SIG-M5 treated with dmso at 0.1 percent for 504 hours (cell line): ENCODE measurements around the gene PPP2R5C.

ENCODE experiments used
- DNase-seq: peaks from one replicate; lab custom pipeline; 2025; ENCODE audit not compliant: unreplicated experiment; lab: John Stamatoyannopoulos, UW

The PPP2R5C gene

DNA sequence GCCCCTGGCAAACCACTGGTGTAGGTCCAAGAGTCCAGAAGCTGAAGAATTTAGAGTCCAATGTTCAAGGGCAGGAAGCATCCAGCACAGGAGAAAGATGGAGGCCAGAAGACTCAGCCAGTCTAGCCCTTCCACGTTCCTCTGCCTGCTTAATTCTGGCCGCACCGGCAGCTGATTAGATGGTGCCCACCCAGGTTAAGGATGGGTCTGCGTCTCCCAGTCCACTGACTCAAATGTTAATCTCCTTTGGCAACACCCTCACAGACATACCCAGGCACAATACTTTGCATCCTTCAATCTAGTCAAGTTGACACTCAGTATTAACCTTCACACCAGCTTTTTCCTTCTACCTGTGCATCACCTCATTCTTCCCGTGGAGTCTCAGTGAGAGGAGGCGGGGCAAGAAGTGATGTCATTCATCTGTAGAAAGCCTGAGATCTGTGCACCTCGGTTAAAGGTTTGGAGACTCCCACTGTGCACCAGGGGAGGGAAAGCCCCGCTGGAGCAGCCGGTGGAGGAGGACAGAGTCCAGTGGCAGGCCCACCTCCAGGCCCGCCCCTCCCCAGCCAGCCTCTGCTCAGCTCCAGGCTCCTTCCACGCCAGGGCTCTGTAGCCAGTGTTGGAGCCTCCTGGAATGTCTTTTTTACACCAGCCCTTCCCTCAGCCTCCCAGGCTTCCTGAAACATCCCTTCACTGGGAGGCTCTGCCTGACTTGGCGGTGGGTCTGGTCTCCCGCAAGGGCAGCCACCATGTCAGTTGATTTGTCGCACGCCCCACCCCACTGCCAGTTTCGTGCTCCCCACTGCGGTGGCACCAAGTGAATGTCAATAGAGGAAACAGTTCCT is 122.8 kb downstream of the PPP2R5C start:
- DNase-seq: no peak

- DNase-seq: no peak
Measured at GRCh38 chr14:101884934-101885576, 123.5 kb downstream of the PPP2R5C start.

DNA sequence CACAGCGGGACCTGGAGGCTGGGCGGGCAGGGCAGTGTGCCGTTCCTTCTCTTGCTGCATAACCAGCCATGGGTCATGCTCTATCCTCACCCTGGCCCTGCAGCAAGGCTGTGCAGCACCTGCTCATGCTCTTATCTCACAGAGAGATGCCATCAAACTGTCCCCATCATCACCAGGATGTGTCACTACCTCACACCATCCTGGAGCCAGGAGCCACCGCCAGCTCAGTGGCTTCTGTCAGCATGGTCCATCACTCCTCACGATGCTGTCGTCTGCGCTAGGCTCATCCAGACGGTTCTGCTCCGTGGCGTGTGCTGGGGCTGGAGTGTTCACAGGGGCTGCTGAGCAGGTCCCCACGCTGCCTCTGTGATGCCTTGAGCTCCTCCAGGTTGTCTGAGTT is 125.7 kb downstream of the PPP2R5C start:
- no peak for DNase-seq

DNA sequence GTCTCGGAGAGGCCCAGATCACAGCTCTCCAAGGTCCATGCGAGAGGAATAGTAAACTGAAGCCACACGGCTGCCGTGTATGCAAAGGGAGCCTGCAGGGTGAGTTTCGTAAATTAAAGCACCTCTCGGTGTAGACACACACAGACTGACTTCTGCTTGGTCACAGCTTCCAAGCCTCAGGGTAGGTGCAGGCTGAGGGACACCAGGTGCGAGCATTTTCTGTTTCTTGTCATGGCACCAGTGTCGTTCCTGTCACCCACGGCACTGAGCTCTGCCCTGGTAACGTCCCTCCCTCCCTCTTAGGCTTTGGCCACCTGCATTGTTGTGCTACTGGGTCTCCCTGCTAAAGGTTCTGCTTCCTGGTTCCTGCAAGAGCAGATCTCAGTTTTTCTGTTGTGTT is 126.7 kb downstream of the PPP2R5C start:
- DNase-seq: no peak

DNA sequence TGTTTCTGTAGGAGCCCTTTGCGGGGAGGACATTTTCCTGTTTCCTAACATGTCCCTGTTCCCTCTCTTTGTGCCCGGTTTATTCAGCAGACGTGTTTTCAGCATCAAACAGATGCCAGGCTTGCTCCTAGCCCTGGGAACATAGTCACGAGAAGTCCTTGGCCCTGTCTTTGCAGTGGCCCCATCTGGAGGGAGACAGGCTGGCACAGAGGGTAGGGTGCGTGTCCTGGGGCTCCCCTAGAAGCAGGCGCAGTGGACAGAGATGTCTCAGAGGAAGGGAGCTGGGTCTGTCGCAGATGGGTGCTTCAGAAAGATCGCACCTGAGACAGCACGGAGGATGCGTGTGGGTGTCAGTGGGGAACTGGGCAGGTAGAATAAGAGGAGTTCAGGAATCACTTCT is 127.9 kb downstream of the PPP2R5C start:
- no peak for DNase-seq

- DNase-seq: peak; percentile 10
Measured at GRCh38 chr14:101889898-101890297, 128.4 kb downstream of the PPP2R5C start.

DNA sequence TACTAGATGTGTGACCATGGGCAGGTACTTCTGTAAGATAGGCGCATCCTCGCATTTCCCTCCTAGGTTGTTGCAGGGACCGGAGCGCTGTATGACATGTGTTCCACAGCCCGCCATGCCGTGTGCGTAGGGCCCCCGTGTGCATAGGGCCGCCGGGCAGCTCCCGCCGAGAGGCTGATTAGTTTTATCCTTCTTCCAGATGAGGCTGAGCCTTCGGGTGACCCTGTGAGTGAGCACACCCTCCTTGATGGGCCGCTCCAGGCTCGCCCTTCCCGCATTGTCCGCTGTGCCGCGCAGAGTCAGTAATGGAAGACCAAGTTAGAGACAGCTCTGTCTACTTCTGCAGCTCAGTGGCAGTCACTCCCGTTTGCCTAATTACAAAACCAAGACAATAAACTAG is 130.0 kb downstream of the PPP2R5C start:
- DNase-seq: no peak

GRCh38 chr14:101893759-101894158 is 132.2 kb downstream of the PPP2R5C start:
- no peak for DNase-seq

GRCh38 chr14:101894365-101895081 is 133.0 kb downstream of the PPP2R5C start:
- DNase-seq: no peak

DNA sequence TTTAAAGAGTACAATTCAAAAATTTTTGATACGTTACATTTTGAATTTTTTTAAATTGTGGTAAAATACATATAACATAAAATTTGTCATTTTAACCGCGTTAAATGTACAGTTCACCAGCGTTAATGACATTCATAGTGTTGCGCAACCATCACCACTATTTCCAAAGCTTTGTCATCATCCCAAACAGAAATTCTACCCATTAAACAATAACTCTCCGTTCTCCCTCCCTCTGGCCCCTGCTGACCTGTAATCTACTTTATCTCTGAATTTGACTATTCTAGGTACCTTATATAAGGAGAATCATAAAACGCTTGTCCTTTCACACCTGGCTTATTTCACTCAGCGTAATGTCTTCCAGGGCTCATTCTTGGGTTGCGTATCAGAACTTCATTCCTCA is 133.7 kb downstream of the PPP2R5C start:
- no peak for DNase-seq

GRCh38 chr14:101897326-101897725 is 135.8 kb downstream of the PPP2R5C start:
- DNase-seq: no peak

- no peak for DNase-seq
Measured at GRCh38 chr14:101898416-101898815, 136.9 kb downstream of the PPP2R5C start.

GRCh38 chr14:101899263-101899662 is 137.8 kb downstream of the PPP2R5C start:
- no peak for DNase-seq

GRCh38 chr14:101900253-101900652 is 138.7 kb downstream of the PPP2R5C start:
- DNase-seq: no peak

DNA sequence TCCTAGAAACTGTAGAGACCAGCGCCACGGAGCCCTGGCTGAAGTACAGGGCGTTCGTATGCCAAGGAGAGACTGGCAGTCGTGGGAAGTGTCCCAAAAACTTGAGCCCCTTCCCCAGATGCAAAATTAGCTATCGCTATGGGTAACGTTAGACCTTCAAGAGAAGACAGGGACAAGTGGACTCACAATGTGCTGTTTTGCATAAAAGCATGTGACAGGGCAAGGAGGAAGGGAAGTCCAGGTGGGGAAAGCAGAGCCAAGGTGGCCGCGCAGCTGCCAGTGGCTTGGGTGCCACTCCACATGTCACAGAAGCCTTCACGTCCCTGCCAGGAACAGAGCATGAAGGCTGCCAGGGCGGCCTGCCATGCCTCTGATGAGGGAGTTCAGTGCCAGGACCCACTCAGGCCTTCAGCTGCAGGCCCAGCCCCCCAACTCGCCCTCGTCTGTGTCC is 141.6 kb downstream of the PPP2R5C start:
- no peak for DNase-seq

DNA sequence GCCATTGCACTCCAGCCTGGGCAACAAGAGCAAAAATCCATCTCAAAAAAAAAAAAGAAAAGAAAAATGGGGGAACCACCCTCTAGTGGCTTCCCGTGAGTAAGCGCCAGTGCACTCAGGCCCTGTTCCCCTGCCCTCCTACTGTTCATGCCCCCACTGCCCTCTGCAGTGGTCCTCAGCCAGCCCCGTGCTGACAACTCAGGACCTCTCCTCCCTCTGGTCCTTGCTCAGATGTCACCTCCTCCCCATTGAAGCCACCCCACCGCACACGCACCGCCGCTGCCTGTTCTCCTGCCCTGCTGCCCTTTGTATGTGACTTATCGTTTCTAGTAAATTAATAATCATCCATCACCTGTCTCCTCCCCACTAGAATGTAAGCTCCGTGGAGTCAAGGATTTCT is 144.1 kb downstream of the PPP2R5C start:
- no peak for DNase-seq

DNA sequence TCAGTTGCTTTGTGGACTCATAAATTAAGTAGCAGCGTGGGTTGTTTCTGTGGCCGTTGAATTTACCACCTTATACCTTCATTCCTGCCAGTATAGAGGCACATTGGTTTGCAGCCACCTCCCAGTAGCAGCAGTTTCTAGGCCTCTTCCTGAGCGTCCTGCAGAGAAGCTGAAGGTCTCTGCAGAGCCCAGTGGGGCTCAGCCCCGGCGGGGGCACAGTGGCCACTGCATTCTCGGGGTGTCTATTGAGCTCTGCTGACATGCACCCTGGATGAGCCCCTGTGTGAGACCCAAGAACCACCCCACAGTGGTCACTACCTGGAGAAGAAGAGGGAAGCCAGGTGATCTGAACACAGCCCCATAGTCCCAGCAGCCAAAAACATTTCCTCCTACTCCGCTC is 145.1 kb downstream of the PPP2R5C start:
- DNase-seq: no peak

DNA sequence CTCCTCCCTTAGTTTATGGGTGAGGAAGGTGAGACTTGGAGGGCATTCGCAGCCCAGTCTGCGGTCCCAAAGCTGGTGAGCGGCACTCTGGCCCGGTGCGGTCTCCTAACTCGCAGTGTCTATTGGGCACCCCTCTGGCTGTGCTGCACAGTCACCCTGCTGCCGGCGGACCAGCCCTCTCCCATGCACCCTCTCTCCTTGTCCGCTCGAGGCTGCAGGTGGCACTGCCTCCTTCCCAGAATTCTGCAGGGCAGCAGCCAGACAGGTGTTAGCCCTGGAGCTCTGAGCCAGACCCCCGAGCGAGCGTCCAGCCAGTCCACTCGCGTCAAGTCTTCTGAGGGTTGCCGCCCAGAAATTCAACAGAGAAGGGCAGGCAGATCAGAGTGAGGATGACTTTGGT is 146.1 kb downstream of the PPP2R5C start:
- no peak for DNase-seq

GRCh38 chr14:101908795-101909194 is 147.3 kb downstream of the PPP2R5C start:
- no peak for DNase-seq

DNA sequence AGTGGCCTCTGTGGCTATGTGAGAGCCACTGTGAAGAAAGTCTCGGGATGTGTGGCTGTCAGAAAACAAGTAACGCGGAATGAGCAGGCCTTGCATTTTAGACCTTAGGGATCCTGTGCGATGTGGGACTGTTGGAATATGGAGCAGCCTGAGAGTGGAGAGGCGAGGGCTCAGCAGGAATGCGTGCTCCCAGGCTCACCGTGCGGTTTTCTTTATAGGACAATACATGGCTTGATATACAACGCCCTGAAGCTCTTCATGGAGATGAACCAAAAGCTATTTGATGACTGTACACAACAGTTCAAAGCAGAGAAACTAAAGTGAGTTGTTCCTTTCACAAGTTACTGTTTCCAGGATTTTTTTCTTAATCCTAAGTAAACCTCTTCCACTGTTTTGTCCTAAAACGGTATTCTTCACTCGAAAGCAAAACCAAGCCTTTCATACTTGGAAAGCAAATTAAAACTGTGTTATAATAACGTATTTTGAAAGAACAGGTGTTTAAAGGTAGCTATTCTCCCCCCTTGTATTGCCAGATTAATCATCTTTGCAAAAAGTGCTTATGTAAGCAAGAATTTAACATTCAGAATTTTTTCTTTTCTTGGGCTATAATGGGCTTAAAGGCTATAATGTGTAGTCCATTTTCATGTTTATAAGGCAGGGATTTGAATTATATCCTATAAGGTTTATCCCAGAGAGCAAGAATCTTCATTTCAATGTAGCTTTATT is 148.0 kb downstream of the PPP2R5C start:
- no peak for DNase-seq

DNA sequence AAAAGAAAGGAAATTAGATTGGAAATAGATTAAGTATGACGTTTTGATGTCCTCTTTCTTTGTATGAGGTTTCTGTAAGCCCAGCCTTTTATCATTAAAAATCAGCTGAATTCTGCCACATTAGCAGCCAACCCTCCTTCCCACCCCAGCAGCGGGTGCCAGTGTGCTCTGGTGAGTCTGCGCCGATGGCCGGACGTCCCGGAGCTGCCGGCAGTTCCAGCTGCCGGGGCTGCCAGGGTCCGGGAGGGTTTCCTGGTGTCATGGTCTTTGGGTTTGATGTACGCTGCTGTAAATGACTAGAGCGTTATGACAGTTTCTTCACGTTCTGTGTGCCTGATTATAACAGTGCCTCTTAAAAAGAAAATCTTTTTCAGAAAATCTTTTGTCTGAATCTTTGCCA is 151.3 kb downstream of the PPP2R5C start:
- DNase-seq: no peak
